ENCODE data around the gene BMPR1B.

BMPR1B gene

GRCh38 chr4:94871644-94872305 is 114.0 kb downstream of the BMPR1B start:
- no peak overlapping the region for H3K4me3 ChIP-seq (ENCODE audit: low read depth, low read length)
- no peak for DNase-seq (ENCODE audit: low read depth)
- no peak for TF ChIP-seq CTCF (IDR thresholded peaks at IDR 0.05; ENCODE audit: insufficient read depth, low read depth, low read length, missing control alignments)

- no peak for TF ChIP-seq CTCF (IDR thresholded peaks at IDR 0.05; ENCODE audit: insufficient read depth, low read depth, low read length, missing control alignments)
- DNase-seq (ENCODE audit: low read depth) = no peak
- no peak overlapping the region for H3K4me3 ChIP-seq (ENCODE audit: low read depth, low read length)
Measured at GRCh38 chr4:94877973-94878372, 120.2 kb downstream of the BMPR1B start.

GRCh38 chr4:94880956-94881355 is 123.2 kb downstream of the BMPR1B start:
- DNase-seq (ENCODE audit: low read depth) = no peak
- no peak overlapping the region for H3K4me3 ChIP-seq (ENCODE audit: low read depth, low read length)
- TF ChIP-seq CTCF (IDR thresholded peaks at IDR 0.05; ENCODE audit: insufficient read depth, low read depth, low read length, missing control alignments) = no peak

GRCh38 chr4:94882756-94883155 is 125.0 kb downstream of the BMPR1B start:
- no peak overlapping the region for H3K4me3 ChIP-seq (ENCODE audit: low read depth, low read length)
- TF ChIP-seq CTCF (IDR thresholded peaks at IDR 0.05; ENCODE audit: insufficient read depth, low read depth, low read length, missing control alignments) = no peak
- no peak for DNase-seq (ENCODE audit: low read depth)

GRCh38 chr4:94887027-94887426 is 129.3 kb downstream of the BMPR1B start:
- no peak for TF ChIP-seq CTCF (IDR thresholded peaks at IDR 0.05; ENCODE audit: insufficient read depth, low read depth, low read length, missing control alignments)
- H3K4me3 ChIP-seq (ENCODE audit: low read depth, low read length) = no peak overlapping the region
- no peak for DNase-seq (ENCODE audit: low read depth)

GRCh38 chr4:94889523-94889922 is 131.8 kb downstream of the BMPR1B start:
- no peak overlapping the region for H3K4me3 ChIP-seq (ENCODE audit: low read depth, low read length)
- DNase-seq (ENCODE audit: low read depth) = no peak
- TF ChIP-seq CTCF (IDR thresholded peaks at IDR 0.05; ENCODE audit: insufficient read depth, low read depth, low read length, missing control alignments) = no peak

- no peak for TF ChIP-seq CTCF (IDR thresholded peaks at IDR 0.05; ENCODE audit: insufficient read depth, low read depth, low read length, missing control alignments)
- H3K4me3 ChIP-seq (ENCODE audit: low read depth, low read length) = no peak overlapping the region
- DNase-seq (ENCODE audit: low read depth) = no peak
Measured at GRCh38 chr4:94889946-94890345, 132.2 kb downstream of the BMPR1B start.

Data from GM12865 (cell line).